ENCODE measurements around the gene ASCC3.

DNA sequence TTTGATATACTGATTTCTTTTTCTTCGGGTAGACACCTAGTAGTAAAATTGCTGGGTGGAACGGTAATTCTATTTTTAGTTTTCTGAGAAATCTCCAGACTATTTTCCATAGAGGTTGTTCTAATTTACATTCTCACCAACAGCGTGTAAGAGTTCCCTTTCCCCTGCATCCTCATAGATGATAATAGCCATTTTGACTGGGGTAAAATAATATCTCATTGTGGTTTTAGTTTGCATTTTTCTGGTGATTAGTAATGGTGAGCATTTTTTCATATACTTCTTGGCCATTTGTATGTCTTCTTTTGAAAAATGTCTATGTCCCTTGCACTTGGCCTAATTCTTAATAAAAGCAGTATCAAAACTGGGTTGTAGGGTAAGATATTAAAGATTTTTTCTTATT lies 267.5 kb downstream of the ASCC3 start:
- TF ChIP-seq CTCF (conservative IDR thresholded peaks at IDR 0.05; ENCODE audit: low read depth, low read length) = no peak
- TF ChIP-seq EZH2 (IDR thresholded peaks at IDR 0.05; ENCODE audit: borderline replicate concordance, low read depth, low read length, poor library complexity, severe bottlenecking) = no peak
